HG02852 (cell line): ENCODE measurements around the gene FTCD.
A peak's percentile ranks its signal among the peaks of the same experiment; 100 is the strongest.
"Not testable (repeated sequence)": the region's sequence is repeated elsewhere in the genome, so short reads cannot be mapped to it uniquely, and the experiment has no call there.

ENCODE experiments used
- ATAC-seq: cut with Tn5 transposase; IDR thresholded peaks from one replicate; pipeline ENCODE4 v1.9.1; 2021; ENCODE audit warnings: mild to moderate bottlenecking, moderate library complexity; ENCODE audit not compliant: unreplicated experiment

Gene FTCD

DNA sequence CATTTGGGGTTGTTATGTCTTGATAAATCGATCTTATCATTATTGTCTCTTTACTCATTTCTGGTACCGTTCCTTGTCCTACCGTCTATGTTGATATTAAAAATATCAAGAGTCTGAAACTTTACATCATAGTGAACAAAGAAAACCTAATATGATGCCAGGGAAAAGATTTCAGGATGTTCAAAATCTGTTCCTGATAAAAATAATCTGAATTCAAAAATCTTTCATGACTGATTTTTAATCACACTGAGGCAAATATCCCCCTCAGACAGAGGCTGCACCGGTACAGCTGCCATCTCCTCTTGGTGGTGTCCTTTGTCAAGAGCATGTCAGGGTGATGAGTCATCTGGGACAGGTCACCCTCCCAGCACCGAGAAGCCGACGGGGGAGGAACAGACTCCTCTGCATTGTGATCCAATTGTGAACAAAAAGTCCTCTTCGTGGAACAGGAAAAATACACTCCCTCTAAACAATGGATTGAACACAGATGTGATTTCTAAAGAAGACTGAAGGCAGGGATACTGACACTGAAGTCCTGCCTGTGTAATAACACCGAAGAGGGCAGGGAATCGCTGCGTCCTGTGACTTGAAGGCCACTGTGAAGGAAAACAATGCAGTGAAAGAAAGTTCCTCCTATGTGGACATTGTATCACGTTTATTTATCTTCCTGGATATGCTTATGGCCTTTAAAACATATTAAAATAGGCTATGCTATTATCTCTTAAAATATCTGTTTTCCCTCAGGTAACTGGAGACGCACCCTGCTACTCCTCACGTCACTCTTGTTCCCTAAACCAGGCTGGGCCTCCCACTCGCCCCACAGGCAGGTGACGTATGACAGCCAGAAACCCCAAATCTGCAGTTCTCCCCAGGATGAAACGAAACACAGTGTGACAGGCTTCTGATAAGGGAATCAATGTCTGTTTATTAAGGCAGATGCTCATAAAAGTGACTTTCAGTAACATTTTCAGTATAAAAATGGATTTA, 33.1 kb upstream of the FTCD start:
- ATAC-seq = no peak

DNA sequence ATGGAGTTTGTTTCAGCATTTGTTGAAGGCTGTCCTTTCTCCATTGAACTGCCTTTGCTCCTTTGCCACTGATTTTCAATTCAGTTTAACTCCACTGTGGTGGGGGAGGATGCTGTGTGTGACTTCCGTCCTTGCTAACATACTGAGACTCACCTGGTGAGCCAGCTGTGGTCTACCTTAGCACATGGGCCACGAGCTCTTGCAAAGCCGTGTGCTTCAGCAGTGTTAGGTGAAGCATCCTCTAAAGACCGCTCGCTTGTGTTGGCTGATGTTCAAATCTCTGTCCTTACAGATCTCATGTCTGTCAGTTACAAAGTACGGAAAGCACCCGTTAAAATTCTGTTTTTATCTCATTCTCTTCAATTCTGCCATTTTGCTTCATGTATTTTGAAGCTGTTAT, 32.4 kb upstream of the FTCD start:
- ATAC-seq = no peak

DNA sequence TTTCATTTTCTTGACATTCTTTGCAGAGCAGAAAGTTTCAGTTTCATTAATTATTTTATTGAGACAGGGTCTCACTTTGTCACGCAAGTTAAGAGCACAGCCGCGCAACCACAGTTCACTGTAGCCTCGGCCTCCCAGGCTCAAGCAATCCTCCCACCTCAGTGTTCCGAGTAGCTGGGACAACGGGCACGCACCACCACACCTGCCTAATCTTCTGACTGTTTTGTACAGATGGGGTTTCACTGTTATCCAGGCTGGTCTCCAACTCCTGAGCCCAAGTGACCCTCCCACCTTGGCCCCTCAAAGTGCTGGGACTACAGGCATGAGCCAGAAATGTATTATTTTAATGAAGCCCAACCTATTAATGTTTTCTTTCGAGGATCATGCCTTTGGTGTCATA, 31.9 kb upstream of the FTCD start:
- ATAC-seq = no peak

DNA sequence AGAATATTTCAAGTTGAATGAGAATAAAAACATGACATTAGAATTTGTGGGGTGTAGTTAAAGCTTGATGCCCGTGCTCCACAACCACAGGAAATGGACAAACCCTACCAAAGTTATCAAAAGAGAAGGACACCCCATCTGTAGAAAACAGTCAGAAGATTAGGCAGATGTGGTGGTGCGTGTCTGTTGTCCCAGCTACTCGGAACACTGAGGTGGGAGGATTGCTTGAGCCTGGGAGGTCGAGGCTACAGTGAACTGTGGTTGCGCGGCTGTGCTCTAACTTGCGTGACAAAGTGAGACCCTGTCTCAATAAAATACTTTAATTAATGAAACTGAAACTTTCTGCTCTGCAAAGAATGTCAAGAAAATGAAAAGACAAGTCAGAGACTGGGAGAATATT, 30.3 kb upstream of the FTCD start:
- ATAC-seq = no peak

- peak; percentile 38 for ATAC-seq
These were observed 29.5 kb upstream of the FTCD start for GRCh38 chr21:46184625-46185555.

- ATAC-seq = peak; percentile 66
These were observed 28.7 kb upstream of the FTCD start, which contains the start of gene SPATC1L for GRCh38 chr21:46183910-46184624. Gene SPATC1L (minus strand): TSS chr21:46184459. CDS start chr21:46182816, 1,643 bp downstream.

DNA sequence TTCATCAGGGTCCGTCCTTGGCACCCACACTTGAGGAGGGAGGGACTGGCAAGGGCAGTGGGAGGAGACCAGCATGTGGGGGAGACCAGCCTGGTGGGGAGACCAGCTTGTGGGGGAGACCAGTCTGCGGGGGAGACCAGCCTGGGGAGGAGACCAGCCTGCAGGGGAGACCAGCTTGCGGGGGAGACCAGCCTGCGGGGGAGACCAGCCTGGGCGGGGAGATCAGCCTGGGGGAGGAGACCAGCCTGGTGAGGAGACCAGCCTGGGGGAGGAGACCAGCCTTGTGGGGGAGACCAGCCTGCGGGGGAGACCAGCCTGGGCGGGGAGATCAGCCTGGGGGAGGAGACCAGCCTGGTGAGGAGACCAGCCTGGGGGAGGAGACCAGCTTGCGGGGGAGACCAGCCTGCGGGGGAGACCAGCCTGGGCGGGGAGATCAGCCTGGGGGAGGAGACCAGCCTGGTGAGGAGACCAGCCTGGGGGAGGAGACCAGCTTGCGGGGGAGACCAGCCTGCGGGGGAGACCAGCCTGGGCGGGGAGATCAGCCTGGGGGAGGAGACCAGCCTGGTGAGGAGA, 28.0 kb upstream of the FTCD start:
- ATAC-seq = not testable (repeated sequence)

GRCh38 chr21:46182548-46183336, 27.4 kb upstream of the FTCD start:
- ATAC-seq = no peak

DNA sequence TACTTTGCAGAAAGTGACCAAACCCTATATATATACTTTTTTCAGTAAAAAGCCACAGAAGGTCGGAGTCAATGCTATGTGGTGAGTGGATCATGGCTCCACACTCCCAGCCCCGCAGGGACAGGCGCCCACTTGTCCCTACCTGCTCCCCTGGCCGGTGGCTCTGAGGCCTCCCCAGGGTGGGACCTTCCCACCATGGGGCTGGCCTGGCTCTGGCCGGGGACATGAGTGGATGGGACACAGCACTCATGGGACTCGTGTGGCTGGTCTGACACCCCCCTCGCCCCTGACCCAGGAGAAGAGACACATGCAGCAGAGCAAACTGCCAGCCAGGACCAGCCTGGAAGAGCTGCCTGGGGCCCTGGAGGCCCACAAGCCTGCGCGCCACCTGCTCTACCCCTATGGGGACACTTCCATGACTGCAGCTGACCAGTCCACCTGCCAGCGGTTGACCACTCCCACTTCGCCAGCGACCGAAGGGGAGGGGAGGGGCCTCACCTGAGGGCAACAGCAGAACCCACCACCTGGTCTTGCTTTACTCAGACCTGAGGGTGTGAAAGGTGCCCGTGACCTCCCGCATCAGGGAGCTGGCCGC, 26.7 kb upstream of the FTCD start:
- no peak for ATAC-seq

DNA sequence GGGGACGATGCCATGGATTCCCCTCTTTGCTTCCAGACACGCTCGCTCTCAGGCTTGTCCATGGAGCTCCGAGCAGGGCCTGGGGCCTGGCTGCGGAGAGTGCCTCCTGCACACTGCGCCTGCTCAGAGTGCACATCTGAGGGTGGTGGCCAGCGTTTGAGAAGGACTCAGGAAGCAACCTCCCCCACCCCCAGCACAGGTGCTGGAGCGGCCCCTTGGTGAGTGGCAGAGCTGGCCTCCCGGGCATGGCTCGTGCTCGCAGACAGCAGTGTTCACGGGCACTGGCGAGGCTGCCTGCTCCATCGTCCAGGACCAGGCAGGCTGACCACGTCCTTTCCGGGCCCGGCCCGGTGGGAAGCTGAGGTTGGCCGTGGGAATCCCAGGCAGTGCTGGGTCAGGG, 26.1 kb upstream of the FTCD start:
- ATAC-seq = no peak

DNA sequence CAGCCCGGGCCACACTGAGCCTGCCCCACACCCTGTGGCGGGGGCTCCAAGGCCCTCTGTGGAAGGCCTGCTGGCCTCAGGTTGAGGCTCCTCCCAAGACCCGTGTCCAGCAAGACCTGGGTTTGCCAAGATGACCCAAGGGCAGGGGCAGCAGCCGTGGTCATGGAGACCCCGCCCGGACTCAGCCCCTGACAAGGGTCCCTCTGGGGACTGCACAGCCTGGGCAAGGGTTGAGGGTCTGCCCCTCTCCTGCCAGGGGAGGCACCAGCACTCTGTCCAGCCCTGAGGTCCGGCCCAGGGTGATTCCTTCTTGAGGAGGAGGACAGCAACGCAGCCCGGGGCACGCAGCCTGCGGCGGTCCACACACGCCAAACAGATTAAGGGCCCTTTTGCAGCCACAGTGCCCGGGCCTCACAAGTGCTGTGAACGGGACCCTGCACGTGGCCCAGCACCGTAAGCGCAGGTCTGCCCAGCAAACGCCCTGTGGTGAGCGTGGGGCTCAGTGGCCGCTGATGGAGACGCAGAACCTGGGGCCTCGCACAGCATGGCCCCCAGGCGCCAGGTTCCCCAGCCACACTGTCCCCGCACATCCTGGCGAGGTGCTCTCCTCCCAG, 25.5 kb upstream of the FTCD start:
- ATAC-seq = no peak

GRCh38 chr21:46180079-46180722, 24.8 kb upstream of the FTCD start:
- ATAC-seq = no peak

DNA sequence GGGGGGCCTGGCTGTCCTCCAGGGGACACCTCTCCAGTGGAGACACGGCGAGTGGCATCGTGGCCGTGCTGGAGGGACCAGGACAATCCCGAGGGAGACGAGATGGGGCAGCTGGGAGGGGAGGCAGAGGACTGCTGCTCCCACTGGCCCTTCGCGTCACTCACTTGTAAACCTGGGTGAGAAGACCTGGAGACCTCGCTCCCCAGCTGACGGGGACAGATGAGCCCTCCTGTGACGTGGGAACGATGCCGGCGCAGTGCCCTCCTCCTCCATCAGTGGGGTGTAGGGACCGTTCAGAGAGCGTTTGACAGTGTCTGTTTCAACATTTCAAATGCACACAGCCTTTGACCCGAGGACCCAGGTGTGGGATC, 24.3 kb upstream of the FTCD start:
- ATAC-seq = no peak

DNA sequence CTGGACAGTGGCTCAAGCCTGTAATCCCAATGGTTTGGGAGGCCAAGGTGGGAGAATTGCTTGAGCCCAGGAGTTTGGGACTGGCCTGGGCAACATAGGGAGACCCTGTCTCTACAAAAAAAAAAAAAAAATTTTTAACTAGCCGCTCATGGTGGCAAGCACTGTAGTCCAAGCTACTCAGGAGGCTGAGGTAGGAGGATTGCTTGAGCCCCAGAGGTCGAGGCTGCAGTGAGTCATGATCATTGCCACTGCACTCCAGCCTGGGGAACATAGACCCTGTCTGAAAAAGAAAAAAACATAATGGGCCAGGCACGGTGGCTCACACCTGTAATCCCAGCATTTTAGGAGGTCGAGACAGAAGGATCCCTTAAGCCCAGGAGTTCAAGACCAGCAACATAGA, 23.6 kb upstream of the FTCD start:
- no peak for ATAC-seq

GRCh38 chr21:46176443-46177129, 21.2 kb upstream of the FTCD start:
- not testable (repeated sequence) for ATAC-seq

- ATAC-seq = no peak
These were observed 18.2 kb upstream of the FTCD start for GRCh38 chr21:46173573-46173972.

GRCh38 chr21:46172863-46173528, 17.6 kb upstream of the FTCD start:
- ATAC-seq = no peak
